Ishikawa (cell line): ENCODE results near the gene KXD1.

ENCODE experiments used
- CEBPB ChIP-seq: IDR thresholded peaks from 2 replicates; pipeline ENCODE4 v1.6.1; 2012
- CREB1 ChIP-seq: IDR thresholded peaks from 2 replicates; pipeline ENCODE4 v1.6.1; 2012; ENCODE audit warnings: low read depth
- EGR1 ChIP-seq: IDR thresholded peaks from 2 replicates; pipeline ENCODE4 v1.6.1; 2012
- EP300 ChIP-seq: IDR thresholded peaks from 2 replicates; pipeline ENCODE4 v1.6.1; 2012; ENCODE audit warnings: borderline replicate concordance
- FOXM1 ChIP-seq: IDR thresholded peaks from 2 replicates; pipeline ENCODE4 v1.6.1; 2012; ENCODE audit warnings: low read depth, borderline replicate concordance
- NFIC ChIP-seq: IDR thresholded peaks from 2 replicates; pipeline ENCODE4 v1.6.1; 2012
- RAD21 ChIP-seq: IDR thresholded peaks from 2 replicates; pipeline ENCODE4 v1.6.1; 2012; ENCODE audit warnings: low read depth
- REST ChIP-seq: IDR thresholded peaks from 2 replicates; pipeline ENCODE4 v1.6.1; 2012; ENCODE audit warnings: low read depth, mild to moderate bottlenecking
- TAF1 ChIP-seq: IDR thresholded peaks from 2 replicates; pipeline ENCODE4 v1.6.1; 2012; ENCODE audit warnings: low read depth, mild to moderate bottlenecking
- TCF12 ChIP-seq: IDR thresholded peaks from 2 replicates; pipeline ENCODE4 v1.6.1; 2012; ENCODE audit warnings: low read depth
- USF1 ChIP-seq: IDR thresholded peaks from 2 replicates; pipeline ENCODE4 v1.6.1; 2012
- YY1 ChIP-seq: IDR thresholded peaks from 2 replicates; pipeline ENCODE4 v1.6.1; 2012; ENCODE audit warnings: low read depth
- ZBTB7A ChIP-seq: IDR thresholded peaks from 2 replicates; pipeline ENCODE4 v1.6.1; 2012; ENCODE audit warnings: low read depth
- TF ChIP-seq, protein P1 (sequence below): IDR thresholded peaks from 2 replicates; pipeline ENCODE4 v1.6.1; 2012

- TF ChIP-seq REST (no peak), RAD21 (no peak), TCF12 (no peak), TAF1 (no peak), EGR1 (no peak), CEBPB (no peak), EP300 (no peak), NFIC (no peak), YY1 (no peak), FOXM1 (no peak), ZBTB7A (no peak), CREB1 (no peak), USF1 (no peak)
- TF ChIP-seq, protein P1, sequence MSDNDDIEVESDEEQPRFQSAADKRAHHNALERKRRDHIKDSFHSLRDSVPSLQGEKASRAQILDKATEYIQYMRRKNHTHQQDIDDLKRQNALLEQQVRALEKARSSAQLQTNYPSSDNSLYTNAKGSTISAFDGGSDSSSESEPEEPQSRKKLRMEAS, result no peak
Observed at GRCh38 chr19:18595475-18595874, 37.8 kb downstream of the KXD1 start.
